Stomach (tissue), 9 donors: Measurements from ENCODE around the gene RPH3AL. TPM values are rescaled to one million over a fixed set of nuclear protein-coding genes. Genes with fewer than 3 reads are reported as not detected.

ENCODE experiments used
- DNase-seq, 2 donors: peaks; one replicate each; pipeline versions ENCODE4 v3.0.0 to v3.0.0-alpha.2; 2013 to 2019
- H3K27ac ChIP-seq, 5 donors: fragments of 200-600 bp in 4 of 5; sonication (generic) in 4 of 5; one replicate each; pipeline ENCODE4 v1.5.1; 2013 to 2019; ENCODE audit warnings: mild to moderate bottlenecking in 1 of 5, moderate library complexity in 1 of 5
- H3K27me3 ChIP-seq, 3 donors: fragments of 200-600 bp; sonication (generic); one replicate each; pipeline ENCODE4 v1.5.1; 2017 to 2019; ENCODE audit warnings: mixed run types in 1 of 3
- H3K36me3 ChIP-seq, 4 donors: fragments of 200-600 bp; sonication (generic); 1 replicate in 3 of 4; 2 replicates in 1 of 4; pipeline ENCODE4 v1.5.1; 2016 to 2019
- H3K4me1 ChIP-seq, 4 donors: fragments of 200-600 bp; sonication (generic); one replicate each; pipeline ENCODE4 v1.5.1; 2016 to 2019
- H3K4me3 ChIP-seq, 4 donors: fragments of 200-600 bp; sonication (generic) in 3 of 4; one replicate each; pipeline ENCODE4 v1.5.1; 2016 to 2019; ENCODE audit warnings: mild to moderate bottlenecking in 1 of 4
- H3K9me3 ChIP-seq, 4 donors: fragments of 200-600 bp; sonication (generic); one replicate each; pipeline ENCODE4 v1.5.1; 2016 to 2019
- CTCF ChIP-seq, 7 experiments: fragments of 450-650 bp in 4 of 7; fragments of 200-600 bp in 3 of 7; sonication (generic) in 3 of 7; IDR thresholded peaks; one replicate each; pipeline ENCODE4 v1.5.1; 2016 to 2019; ENCODE audit warnings: antibody characterized with exemption in 7 of 7, control low read depth in 2 of 7, mild to moderate bottlenecking in 1 of 7
- EP300 ChIP-seq: sonication (generic); formaldehyde crosslinking; IDR thresholded peaks from one replicate; pipeline ENCODE4 v1.6.1; 2017; ENCODE audit warnings: antibody characterized with exemption
- POLR2A ChIP-seq, 4 donors: fragments of 450-650 bp; IDR thresholded peaks; one replicate each; pipeline ENCODE4 v1.6.1; 2016; ENCODE audit warnings: antibody characterized with exemption in 4 of 4, control low read depth in 2 of 4, mild to moderate bottlenecking in 1 of 4, moderate library complexity in 1 of 4
- POLR2AphosphoS5 ChIP-seq, 3 donors: sonication (generic); formaldehyde crosslinking; IDR thresholded peaks; one replicate each; pipeline ENCODE4 v1.6.1; 2016; ENCODE audit warnings: antibody characterized with exemption in 3 of 3
- WGBS, 5 donors: extraction: QIAGEN DNeasy Blood & Tissue Kit in 3 of 5; methylation state at CpG; one replicate each; pipeline versions ENCODE4 v1.1.5 to v1.1.7; 2013 to 2018; 5-methylcytosine and 5-hydroxymethylcytosine counted together
- intact Hi-C: fragments of 100-400 bp; cut with DNase I; formaldehyde crosslinking; loops from one replicate; pipeline ENCODE4 v1.15.1; 2023; ENCODE audit warnings: low total_unique reads
- polyA plus RNA-seq, 3 donors: library from polyadenylated mRNA; stranded (reverse); fragments of 200-250 nt; gene quantifications; one replicate each; pipeline ENCODE4 v1.2.3, GENCODE V29; 2013
- total RNA-seq, 5 donors: library from RNA; depleted of rRNA; stranded (reverse); fragments of >200 nt; gene quantifications; one replicate each; pipeline versions ENCODE4 v1.1.0 to v1.2.3, GENCODE V29; 2014 to 2016
- donor health status: healthy with polysubstance abuse.
- donor health status: Bipolar disorder and iron deficiency.
- donor health status: healthy.

RPH3AL gene
- total and polyA plus RNA-seq, 8 donors, result 4.9 to 38.5 (median 17.4) TPM

DNA sequence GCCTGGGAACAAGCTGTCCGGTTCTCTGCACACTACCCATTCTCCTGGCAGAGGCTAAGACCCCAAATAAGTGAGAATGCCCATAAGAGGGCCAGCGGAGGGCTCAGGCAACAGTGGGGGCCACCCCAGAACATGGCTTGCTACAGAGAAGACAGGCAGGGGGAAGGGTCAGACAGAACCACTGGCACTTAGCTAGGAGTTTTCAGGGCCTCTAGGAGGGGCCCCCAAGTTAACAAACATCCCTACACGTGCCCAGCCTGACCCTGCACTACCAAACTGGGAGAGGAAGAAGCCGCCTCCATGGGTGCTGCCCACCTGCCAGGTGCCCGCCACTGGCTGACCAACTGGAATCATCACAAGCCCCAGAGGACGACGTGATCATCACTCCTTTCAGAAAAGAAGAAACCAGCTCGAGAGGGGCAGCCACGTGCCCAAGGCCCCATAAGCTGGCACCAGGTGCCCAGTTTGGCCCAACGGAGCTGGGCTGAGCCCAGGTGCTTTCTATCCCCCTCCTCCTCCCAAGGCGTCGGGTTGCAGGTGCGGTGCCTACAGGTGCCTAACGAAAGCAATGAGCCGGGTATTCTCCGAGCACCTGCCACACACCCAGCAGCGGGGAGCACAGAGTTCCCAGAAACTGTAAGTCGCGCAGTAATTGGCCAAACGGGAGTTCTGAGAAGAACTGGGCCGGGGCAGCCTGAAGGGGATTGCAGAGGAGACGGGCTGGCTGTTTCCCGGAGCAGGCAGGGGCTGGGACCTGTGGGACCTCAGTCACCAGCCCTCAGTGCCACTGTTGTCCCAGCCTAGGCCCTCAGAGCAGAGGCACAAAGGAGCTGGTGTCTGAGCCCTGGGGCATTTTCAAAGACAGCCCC, 13.2 kb downstream of the RPH3AL start:
- H3K27ac ChIP-seq, result peak overlapping the region; percentile 30 to 66 (median 55)
- H3K27me3 ChIP-seq, result peaks cover 0 to 24% (median 0%) of the 10 kb centered on the region in 3 donors
- 56 to 87% (median 69%) methylated on average over 21 to 23 of the region's 23 CpGs for WGBS, 5 donors
- intact Hi-C loops, result no loop called here
- no peaks in the 10 kb centered on the region for H3K9me3 ChIP-seq
- peak; percentile 58 to 59 for DNase-seq
- no peak overlapping the region for H3K4me3 ChIP-seq
- peaks cover 19 to 40% (median 31%) of the 10 kb centered on the region in 4 donors for H3K4me1 ChIP-seq
- no peaks in the 10 kb centered on the region for H3K36me3 ChIP-seq
- no peak for TF ChIP-seq POLR2A (IDR thresholded peaks at IDR 0.05)
- no peak for TF ChIP-seq CTCF (IDR thresholded peaks at IDR 0.05)
- no peak for TF ChIP-seq EP300
- no peak for TF ChIP-seq POLR2AphosphoS5 (IDR thresholded peaks at IDR 0.05)

GRCh38 chr17:338442-339192, 14.0 kb downstream of the RPH3AL start:
- WGBS, 5 donors, result 54 to 80% (median 68%) methylated on average over 18 to 19 of the region's 19 CpGs
- peak; percentile 63 to 77 for DNase-seq
- intact Hi-C loops, result no loop called here
- peaks cover 20 to 46% (median 39%) of the 10 kb centered on the region in 4 donors for H3K4me1 ChIP-seq
- H3K9me3 ChIP-seq, result no peaks in the 10 kb centered on the region
- no peaks in the 10 kb centered on the region for H3K36me3 ChIP-seq
- H3K4me3 ChIP-seq, result no peak overlapping the region
- H3K27me3 ChIP-seq, result peaks cover 0 to 30% (median 0%) of the 10 kb centered on the region in 3 donors
- TF ChIP-seq EP300 (no peak), CTCF (IDR thresholded peaks at IDR 0.05) (no peak), POLR2AphosphoS5 (IDR thresholded peaks at IDR 0.05) (peak in 1 of 3 donors; percentile 16), POLR2A (IDR thresholded peaks at IDR 0.05) (no peak)
- peak overlapping the region; percentile 30 to 66 (median 55) for H3K27ac ChIP-seq

DNA sequence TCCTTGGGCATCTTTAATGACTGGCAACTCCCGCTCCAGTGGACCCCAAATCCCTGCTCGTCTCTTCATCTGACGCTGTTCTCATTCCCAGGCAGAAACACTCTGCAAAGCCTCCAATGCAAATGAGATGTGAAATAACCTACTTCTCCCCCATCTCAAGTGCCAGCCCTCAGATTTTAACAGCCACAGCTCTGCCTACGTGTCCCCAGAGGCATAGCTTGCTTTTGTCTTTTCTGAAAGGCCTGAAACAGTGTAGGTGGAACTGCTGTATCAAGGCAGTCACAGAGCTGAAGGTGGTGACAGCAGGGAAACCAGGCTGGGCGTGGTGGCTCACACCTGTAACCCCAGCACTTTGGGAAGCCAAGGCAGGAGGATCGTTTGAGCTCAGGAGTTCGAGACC, 14.7 kb downstream of the RPH3AL start:
- WGBS, 5 donors, result 88 to 97% (median 91%) methylated on average over 7 of the region's 7 CpGs
- Histone ChIP-seq H3K36me3 (no peaks in the 10 kb centered on the region), H3K4me3 (no peak overlapping the region), H3K27me3 (peaks cover 0 to 30% (median 0%) of the 10 kb centered on the region in 3 donors), H3K9me3 (no peaks in the 10 kb centered on the region), H3K4me1 (peaks cover 24 to 54% (median 42%) of the 10 kb centered on the region in 4 donors), H3K27ac (no peak overlapping the region)
- DNase-seq, result no peak
- TF ChIP-seq CTCF (IDR thresholded peaks at IDR 0.05), result no peak
- TF ChIP-seq POLR2A (IDR thresholded peaks at IDR 0.05), result no peak
- no peak for TF ChIP-seq EP300
- no peak for TF ChIP-seq POLR2AphosphoS5 (IDR thresholded peaks at IDR 0.05)
- intact Hi-C loops, result no loop called here

DNA sequence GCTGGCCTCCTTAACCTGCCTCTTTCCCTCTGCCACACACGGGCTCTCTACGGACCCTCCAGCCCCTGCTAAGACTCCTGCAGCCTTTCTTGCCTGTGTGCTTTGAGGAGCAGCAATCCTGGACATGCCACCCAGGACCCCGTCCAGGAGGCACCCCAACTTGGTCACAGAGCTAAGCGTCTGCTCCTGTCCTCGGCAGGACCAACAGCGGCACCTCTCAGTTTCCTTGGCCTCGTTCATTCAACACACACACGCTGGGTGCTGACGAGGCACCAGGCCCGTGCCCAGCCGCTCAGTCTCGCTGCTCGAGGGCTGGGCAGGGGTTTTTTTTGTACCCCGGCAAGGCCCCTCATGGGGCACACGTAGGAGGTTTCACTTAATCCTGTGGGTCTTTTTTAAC, 15.2 kb downstream of the RPH3AL start:
- DNase-seq, result no peak
- intact Hi-C loops, result no loop called here
- Histone ChIP-seq H3K36me3 (no peaks in the 10 kb centered on the region), H3K9me3 (no peaks in the 10 kb centered on the region), H3K27ac (no peak overlapping the region), H3K4me3 (no peak overlapping the region), H3K27me3 (peaks cover 0 to 30% (median 0%) of the 10 kb centered on the region in 3 donors), H3K4me1 (peaks cover 24 to 54% (median 42%) of the 10 kb centered on the region in 4 donors)
- WGBS, 5 donors, result 91 to 97% (median 95%) methylated on average over 14 to 15 of the region's 15 CpGs
- TF ChIP-seq CTCF (IDR thresholded peaks at IDR 0.05) (no peak), EP300 (no peak), POLR2A (IDR thresholded peaks at IDR 0.05) (no peak), POLR2AphosphoS5 (IDR thresholded peaks at IDR 0.05) (no peak)
